GM19324 (cell line): Measurements from ENCODE around the gene YJEFN3.

Experiments
- ATAC-seq: cut with Tn5 transposase; IDR thresholded peaks from one replicate; pipeline ENCODE4 v1.9.1; 2021; ENCODE audit warnings: mild to moderate bottlenecking, moderate library complexity; ENCODE audit not compliant: unreplicated experiment, low FRiP score

Gene YJEFN3

GRCh38 chr19:19535311-19536191 is 6.8 kb downstream of the YJEFN3 start:
- ATAC-seq: no peak

GRCh38 chr19:19537075-19538048 is 8.7 kb downstream of the YJEFN3 start:
- no peak for ATAC-seq

- ATAC-seq: no peak
Measured at GRCh38 chr19:19538061-19538784, 9.5 kb downstream of the YJEFN3 start, which contains the start of gene CILP2. TSS of gene CILP2 (plus strand) at chr19:19538265. CDS start at chr19:19538350, 85 bp downstream.

GRCh38 chr19:19538785-19539166 is 10.1 kb downstream of the YJEFN3 start:
- no peak for ATAC-seq

- ATAC-seq: no peak
Measured at GRCh38 chr19:19539698-19540063, 11.0 kb downstream of the YJEFN3 start.

GRCh38 chr19:19540064-19540714 is 11.5 kb downstream of the YJEFN3 start:
- no peak for ATAC-seq

- no peak for ATAC-seq
Measured at GRCh38 chr19:19540715-19541515, 12.2 kb downstream of the YJEFN3 start.

GRCh38 chr19:19541616-19542015 is 12.9 kb downstream of the YJEFN3 start:
- no peak for ATAC-seq

GRCh38 chr19:19542507-19542906 is 13.8 kb downstream of the YJEFN3 start:
- no peak for ATAC-seq

GRCh38 chr19:19543101-19543500 is 14.4 kb downstream of the YJEFN3 start:
- no peak for ATAC-seq

GRCh38 chr19:19543640-19544039 is 14.9 kb downstream of the YJEFN3 start:
- no peak for ATAC-seq

GRCh38 chr19:19544257-19544953 is 15.7 kb downstream of the YJEFN3 start:
- no peak for ATAC-seq

GRCh38 chr19:19544954-19545591 is 16.4 kb downstream of the YJEFN3 start:
- no peak for ATAC-seq

- no peak for ATAC-seq
Measured at GRCh38 chr19:19545707-19546106, 17.0 kb downstream of the YJEFN3 start.

- ATAC-seq: no peak
Measured at GRCh38 chr19:19546751-19547162, 18.0 kb downstream of the YJEFN3 start.

GRCh38 chr19:19547674-19548336 is 19.1 kb downstream of the YJEFN3 start:
- ATAC-seq: no peak

GRCh38 chr19:19548915-19549759 is 20.4 kb downstream of the YJEFN3 start:
- ATAC-seq: no peak
